ENCODE results near the gene EPHA2.

- TF ChIP-seq POLR2A (IDR thresholded peaks at IDR 0.05) (no peak), CTCF (IDR thresholded peaks at IDR 0.05) (no peak)
Measured at GRCh38 chr1:16132325-16132785, 23.5 kb downstream of the EPHA2 start.

Measured in adrenal gland (tissue), 5 donors.